Fibroblast of lung (primary cell): ENCODE measurements around the gene NDUFA1.

Experiments used
- CTCF ChIP-seq, 2 donors: IDR thresholded peaks in 1 of 2; conservative IDR thresholded peaks in 1 of 2; 1 replicate in 1 of 2; 2 replicates in 1 of 2; pipeline ENCODE4 v1.5.1; 2011 to 2012; ENCODE audit warnings: low read length in 2 of 2, control low read depth in 1 of 2, inconsistent platforms in 1 of 2, low read depth in 1 of 2, mild to moderate bottlenecking in 1 of 2
- EZH2 ChIP-seq: IDR thresholded peaks from 2 replicates; pipeline ENCODE4 v1.5.1; 2012; ENCODE audit warnings: low read length, control low read depth, mild to moderate bottlenecking; ENCODE audit errors: missing control alignments

- TF ChIP-seq CTCF (conservative IDR thresholded peaks at IDR 0.05 in 1 of 2, IDR thresholded peaks at IDR 0.05 in 1 of 2; ENCODE audit: low read depth in 1 of 2, low read length in 2 of 2) (no peak), EZH2 (no peak)
These were observed 18.2 kb upstream of the NDUFA1 start for GRCh38 chrX:119853444-119853843.
